Mucosa of descending colon (tissue), 3 donors: ENCODE measurements around the gene B3GALT2. TPM values are rescaled to one million over a fixed set of nuclear protein-coding genes. Genes with fewer than 3 reads are reported as not detected.

ENCODE experiments used
- ATAC-seq: fragments of 200-7000 bp; cut with Tn5 transposase; one replicate; pipeline ENCODE4 v1.9.1; 2020; ENCODE audit warnings: mild to moderate bottlenecking, moderate library complexity
- DNase-seq, 3 donors: peaks; one replicate each; pipeline ENCODE4 v3.0.0-alpha.2; 2020
- H3K36me3 ChIP-seq: fragments of 200-600 bp; one replicate; pipeline ENCODE4 v1.8.0; 2021; ENCODE audit warnings: low read depth, mild to moderate bottlenecking
- H3K4me1 ChIP-seq: fragments of 200-600 bp; one replicate; pipeline ENCODE4 v1.8.0; 2021; ENCODE audit warnings: low read depth, mild to moderate bottlenecking
- H3K4me3 ChIP-seq: fragments of 200-600 bp; one replicate; pipeline ENCODE4 v1.8.0; 2021; ENCODE audit warnings: mild to moderate bottlenecking
- H3K9me3 ChIP-seq: fragments of 200-600 bp; one replicate; pipeline ENCODE4 v1.8.0; 2021; ENCODE audit warnings: mild to moderate bottlenecking
- intact Hi-C, 2 donors: fragments of 100-400 bp; cut with DNase I in 1 of 2; cut with micrococcal nuclease in 1 of 2; formaldehyde crosslinking; loops; one replicate each; pipeline versions ENCODE4 v1.11.0 to v1.11.1; 2022; cut with DNase I, micrococcal nuclease
- total RNA-seq, 3 donors: library from RNA; stranded (reverse); fragmentation: NEBNext Ultra II Directional in 2 of 3; extraction: Animal tissue kit (Norgen Biotek cat#: 25700) in 2 of 3; gene quantifications; one replicate each; pipeline versions ENCODE4 v1.2.1 to v1.2.4, GENCODE V29; 2021 to 2023
- TF ChIP-seq, protein P1 (sequence below): fragments of 200-600 bp; IDR thresholded peaks from one replicate; pipeline ENCODE4 v1.8.0; 2022; ENCODE audit warnings: antibody characterized with exemption, mild to moderate bottlenecking
- donor health status: DM: no; HTN: no; CAD: no; lungs with moderate emphysema.
- donor health status: DM: no; HTN: no; CAD: no.
- donor health status: DM: no; HTN: yes; CAD: no.

Gene B3GALT2
- total RNA-seq, 3 donors from 2014 or later = 0.43 to 1.5 (median 0.67) TPM

DNA sequence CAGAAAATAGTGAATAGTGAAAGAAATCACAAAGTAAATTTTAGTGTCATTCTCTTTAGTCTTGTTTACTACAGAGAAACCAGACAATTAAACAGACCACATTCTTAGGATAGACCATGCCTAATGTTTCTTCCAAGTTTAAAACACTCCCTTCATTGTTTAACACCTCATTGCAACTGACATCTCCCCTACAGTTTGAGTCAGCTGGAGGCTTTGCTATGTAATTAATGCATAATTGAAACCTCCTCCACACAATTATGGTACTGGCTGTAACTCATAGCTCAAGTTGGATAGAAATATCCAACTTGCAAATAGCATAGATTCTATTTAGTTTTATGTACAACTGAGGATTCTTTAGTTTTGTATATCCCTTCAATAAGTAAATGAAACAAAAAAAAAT is 35.2 kb upstream of the B3GALT2 start:
- TF ChIP-seq, protein P1, sequence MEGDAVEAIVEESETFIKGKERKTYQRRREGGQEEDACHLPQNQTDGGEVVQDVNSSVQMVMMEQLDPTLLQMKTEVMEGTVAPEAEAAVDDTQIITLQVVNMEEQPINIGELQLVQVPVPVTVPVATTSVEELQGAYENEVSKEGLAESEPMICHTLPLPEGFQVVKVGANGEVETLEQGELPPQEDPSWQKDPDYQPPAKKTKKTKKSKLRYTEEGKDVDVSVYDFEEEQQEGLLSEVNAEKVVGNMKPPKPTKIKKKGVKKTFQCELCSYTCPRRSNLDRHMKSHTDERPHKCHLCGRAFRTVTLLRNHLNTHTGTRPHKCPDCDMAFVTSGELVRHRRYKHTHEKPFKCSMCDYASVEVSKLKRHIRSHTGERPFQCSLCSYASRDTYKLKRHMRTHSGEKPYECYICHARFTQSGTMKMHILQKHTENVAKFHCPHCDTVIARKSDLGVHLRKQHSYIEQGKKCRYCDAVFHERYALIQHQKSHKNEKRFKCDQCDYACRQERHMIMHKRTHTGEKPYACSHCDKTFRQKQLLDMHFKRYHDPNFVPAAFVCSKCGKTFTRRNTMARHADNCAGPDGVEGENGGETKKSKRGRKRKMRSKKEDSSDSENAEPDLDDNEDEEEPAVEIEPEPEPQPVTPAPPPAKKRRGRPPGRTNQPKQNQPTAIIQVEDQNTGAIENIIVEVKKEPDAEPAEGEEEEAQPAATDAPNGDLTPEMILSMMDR = no peak
- Histone ChIP-seq H3K36me3 (no peaks in the 10 kb centered on the region), H3K9me3 (no peaks in the 10 kb centered on the region), H3K4me1 (no peaks in the 10 kb centered on the region), H3K4me3 (no peak overlapping the region)
- intact Hi-C loops = no loop called here
- DNase-seq (no peak), ATAC-seq (no peak)

DNA sequence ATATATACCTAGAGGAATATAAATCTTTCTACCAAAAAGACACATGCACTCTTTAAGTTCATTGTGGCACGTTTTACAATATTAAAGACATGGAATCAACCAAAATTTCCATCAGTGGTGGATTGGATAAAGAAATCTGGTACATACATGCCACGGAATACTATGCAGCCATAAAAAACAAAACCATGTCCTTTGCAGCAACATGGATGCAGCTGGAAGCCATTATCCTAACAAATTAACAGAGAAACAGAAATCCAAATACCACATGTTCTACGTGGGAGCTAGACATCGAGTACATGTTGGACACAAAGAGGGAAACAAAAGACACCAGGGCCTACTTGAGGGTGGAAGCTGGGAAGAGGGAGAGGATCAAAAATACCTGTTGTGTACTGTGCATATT is 33.0 kb upstream of the B3GALT2 start:
- H3K9me3 ChIP-seq = no peaks in the 10 kb centered on the region
- intact Hi-C loops = no loop called here
- ATAC-seq (no peak), DNase-seq (no peak)
- no peaks in the 10 kb centered on the region for H3K4me1 ChIP-seq
- TF ChIP-seq, protein P1 = no peak
- H3K36me3 ChIP-seq = no peaks in the 10 kb centered on the region
- no peak overlapping the region for H3K4me3 ChIP-seq

DNA sequence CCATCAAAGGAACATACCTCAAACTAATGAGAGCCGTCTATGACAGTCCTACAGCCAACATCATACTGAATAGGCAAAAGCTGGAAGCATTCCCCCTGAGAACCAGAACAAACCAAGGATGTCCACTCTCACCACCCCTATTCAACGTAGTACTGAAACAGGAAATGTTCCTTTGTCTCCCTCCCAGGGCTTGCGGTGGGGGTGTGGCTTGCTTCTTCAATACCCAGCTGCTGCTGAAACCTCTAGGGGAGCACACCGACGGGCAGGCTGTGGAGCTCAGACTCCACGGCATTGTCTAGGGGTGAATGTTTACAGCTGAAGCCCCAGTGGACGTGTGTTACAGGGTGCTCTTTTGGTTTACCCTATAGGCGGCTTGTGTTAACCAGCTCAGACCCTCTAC is 30.5 kb upstream of the B3GALT2 start:
- Histone ChIP-seq H3K4me3 (no peak overlapping the region), H3K4me1 (no peaks in the 10 kb centered on the region), H3K9me3 (no peaks in the 10 kb centered on the region), H3K36me3 (no peaks in the 10 kb centered on the region)
- ATAC-seq (no peak), DNase-seq (no peak)
- TF ChIP-seq, protein P1 = no peak
- intact Hi-C loops = no loop called here

DNA sequence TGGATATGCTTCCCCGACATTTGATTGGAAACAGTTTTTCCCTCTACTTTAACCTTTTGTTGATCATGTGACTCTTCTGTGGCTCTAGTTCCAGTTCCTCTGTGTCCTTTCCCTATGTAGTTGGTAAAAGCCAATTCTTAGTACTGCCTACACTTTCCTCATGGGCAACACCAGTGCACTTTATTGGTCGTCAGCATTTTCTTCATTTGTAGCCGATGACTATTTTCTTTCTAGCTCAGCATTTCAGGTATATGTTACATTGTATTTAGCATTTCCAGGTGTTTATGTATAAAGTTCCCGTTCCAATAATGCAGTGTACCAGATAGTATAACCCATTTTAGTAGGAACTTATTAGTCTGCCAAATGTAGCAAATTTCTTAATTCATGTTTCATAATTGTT is 27.6 kb upstream of the B3GALT2 start:
- ATAC-seq (no peak), DNase-seq (no peak)
- intact Hi-C loops = no loop called here
- H3K9me3 ChIP-seq = no peaks in the 10 kb centered on the region
- no peak overlapping the region for H3K4me3 ChIP-seq
- no peaks in the 10 kb centered on the region for H3K36me3 ChIP-seq
- TF ChIP-seq, protein P1 = no peak
- H3K4me1 ChIP-seq = no peaks in the 10 kb centered on the region

DNA sequence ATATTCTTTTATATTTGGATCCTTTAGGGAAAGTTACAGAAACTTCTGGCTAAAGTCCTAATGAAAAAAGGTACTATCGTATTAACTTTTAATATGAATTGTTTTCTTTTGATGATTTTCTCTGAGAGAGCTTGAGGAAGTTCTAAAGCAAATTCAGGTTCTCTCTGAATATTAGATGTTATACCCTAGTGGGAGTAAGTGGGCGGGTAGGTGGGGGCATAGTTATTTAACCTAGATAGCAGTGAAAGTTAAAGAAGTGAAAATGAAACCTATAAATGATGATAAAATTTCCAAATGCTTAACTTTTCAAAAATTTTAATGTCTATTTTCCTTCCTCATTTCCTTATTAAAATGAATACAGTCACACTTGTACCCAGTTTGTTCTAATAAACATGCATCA is 26.2 kb upstream of the B3GALT2 start:
- H3K36me3 ChIP-seq = no peaks in the 10 kb centered on the region
- H3K9me3 ChIP-seq = no peaks in the 10 kb centered on the region
- no peaks in the 10 kb centered on the region for H3K4me1 ChIP-seq
- TF ChIP-seq, protein P1 = no peak
- intact Hi-C loops = no loop called here
- ATAC-seq = no peak
- DNase-seq = no peak
- H3K4me3 ChIP-seq = no peak overlapping the region

DNA sequence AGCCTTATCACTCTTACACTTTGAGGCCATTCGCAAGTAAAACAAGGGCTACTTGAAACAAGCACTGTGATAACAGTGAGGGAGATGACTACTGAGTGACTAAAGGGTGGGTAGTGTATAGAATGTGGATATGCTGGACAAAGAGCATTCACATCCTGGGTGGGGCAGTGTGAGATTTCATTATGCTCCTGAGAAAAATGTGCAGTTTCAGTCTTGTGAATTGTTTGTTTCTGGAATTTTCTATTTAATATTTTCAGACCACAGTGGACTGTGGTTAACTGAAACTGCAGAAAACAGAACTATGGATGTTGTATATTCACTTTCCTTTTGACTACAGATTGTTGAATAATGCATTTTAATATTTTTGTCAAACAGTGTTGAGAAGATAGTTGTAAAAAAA is 25.1 kb upstream of the B3GALT2 start:
- Histone ChIP-seq H3K9me3 (peaks cover 10% of the 10 kb centered on the region), H3K4me1 (no peaks in the 10 kb centered on the region), H3K4me3 (no peak overlapping the region), H3K36me3 (no peaks in the 10 kb centered on the region)
- TF ChIP-seq, protein P1 = no peak
- ATAC-seq (peak; percentile 73), DNase-seq (peak in 1 of 3 donors; percentile 9)
- intact Hi-C loops = no loop called here
